ENCODE data around the gene CCDC121.

- TF ChIP-seq CTCF (IDR thresholded peaks at IDR 0.05; ENCODE audit: insufficient read depth, low read length, poor library complexity, severe bottlenecking) (no peak), EZH2phosphoT487 (conservative IDR thresholded peaks at IDR 0.05; ENCODE audit: low read length) (no peak)
These were observed 37.1 kb downstream of the CCDC121 start for GRCh38 chr2:27591745-27592144.

All from SU-DHL-6 (cell line).